Fibroblast of the aortic adventitia (primary cell): ENCODE measurements around the gene REC8. TPM values are rescaled to one million over a fixed set of nuclear protein-coding genes. Genes with fewer than 3 reads are reported as not detected.

Experiments used
- DNase-seq: peaks from one replicate; pipeline ENCODE4 v3.0.0-alpha.2; 2010; ENCODE audit warnings: low read depth
- H3K4me3 ChIP-seq: 2 replicates; pipeline ENCODE4 v1.5.1; 2011; ENCODE audit warnings: low read depth, mild to moderate bottlenecking, control low read depth, low read length, moderate library complexity
- total RNA-seq: library from RNA; depleted of rRNA; stranded (reverse); fragments of >200 nt; gene quantifications from 2 replicates; pipeline ENCODE4 v1.2.3, GENCODE V29; 2012; ENCODE audit warnings: low replicate concordance
- TF ChIP-seq, protein P1 (sequence below): IDR thresholded peaks from 2 replicates; pipeline ENCODE4 v1.5.1; 2011; ENCODE audit warnings: mild to moderate bottlenecking, low read length, control low read depth, inconsistent platforms; ENCODE audit not compliant: insufficient read depth

The REC8 gene
- total RNA-seq, 1 donor: 1.9 TPM

DNA sequence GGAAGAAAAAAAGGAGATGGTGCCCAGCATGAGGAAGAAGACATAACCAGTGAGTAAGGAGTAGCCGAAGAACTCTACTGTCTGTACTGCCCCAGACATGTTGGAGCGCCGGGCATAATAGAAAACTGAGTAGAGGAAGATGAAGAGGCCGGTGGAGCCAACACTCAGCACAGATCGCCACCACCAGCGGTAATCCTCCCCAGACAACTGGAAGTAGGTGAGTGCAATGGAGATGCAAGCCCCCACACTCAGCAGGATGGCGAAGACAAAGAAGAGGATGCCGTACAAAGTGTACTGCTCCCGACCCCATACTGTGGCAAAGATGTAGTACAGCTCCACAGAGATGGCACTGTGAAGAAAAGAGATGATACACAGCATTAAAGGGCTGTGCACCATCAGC lies 17.6 kb downstream of the REC8 start:
- no peak overlapping the region for H3K4me3 ChIP-seq
- TF ChIP-seq, protein P1, sequence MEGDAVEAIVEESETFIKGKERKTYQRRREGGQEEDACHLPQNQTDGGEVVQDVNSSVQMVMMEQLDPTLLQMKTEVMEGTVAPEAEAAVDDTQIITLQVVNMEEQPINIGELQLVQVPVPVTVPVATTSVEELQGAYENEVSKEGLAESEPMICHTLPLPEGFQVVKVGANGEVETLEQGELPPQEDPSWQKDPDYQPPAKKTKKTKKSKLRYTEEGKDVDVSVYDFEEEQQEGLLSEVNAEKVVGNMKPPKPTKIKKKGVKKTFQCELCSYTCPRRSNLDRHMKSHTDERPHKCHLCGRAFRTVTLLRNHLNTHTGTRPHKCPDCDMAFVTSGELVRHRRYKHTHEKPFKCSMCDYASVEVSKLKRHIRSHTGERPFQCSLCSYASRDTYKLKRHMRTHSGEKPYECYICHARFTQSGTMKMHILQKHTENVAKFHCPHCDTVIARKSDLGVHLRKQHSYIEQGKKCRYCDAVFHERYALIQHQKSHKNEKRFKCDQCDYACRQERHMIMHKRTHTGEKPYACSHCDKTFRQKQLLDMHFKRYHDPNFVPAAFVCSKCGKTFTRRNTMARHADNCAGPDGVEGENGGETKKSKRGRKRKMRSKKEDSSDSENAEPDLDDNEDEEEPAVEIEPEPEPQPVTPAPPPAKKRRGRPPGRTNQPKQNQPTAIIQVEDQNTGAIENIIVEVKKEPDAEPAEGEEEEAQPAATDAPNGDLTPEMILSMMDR: no peak
- DNase-seq: no peak

DNA sequence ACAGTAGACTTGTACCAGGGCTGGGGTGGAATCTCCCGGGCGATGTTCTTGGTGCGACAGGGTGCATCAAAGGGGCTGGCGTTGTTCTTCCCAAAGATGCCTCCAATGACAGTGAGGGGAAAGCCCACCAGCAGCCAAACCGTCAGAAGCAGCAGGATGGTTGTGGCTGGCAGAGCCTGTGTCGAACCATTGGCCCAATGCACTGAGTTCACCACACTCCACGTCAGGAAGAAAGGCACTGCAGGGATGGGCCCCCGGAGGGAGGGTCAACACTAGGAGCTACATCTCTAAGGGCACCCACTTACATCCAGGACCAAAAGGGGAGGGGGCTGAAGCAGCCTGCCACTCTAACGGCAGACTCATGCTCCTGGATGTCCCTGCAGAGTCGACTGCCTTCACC lies 18.5 kb downstream of the REC8 start:
- DNase-seq: no peak
- TF ChIP-seq, protein P1: no peak

DNA sequence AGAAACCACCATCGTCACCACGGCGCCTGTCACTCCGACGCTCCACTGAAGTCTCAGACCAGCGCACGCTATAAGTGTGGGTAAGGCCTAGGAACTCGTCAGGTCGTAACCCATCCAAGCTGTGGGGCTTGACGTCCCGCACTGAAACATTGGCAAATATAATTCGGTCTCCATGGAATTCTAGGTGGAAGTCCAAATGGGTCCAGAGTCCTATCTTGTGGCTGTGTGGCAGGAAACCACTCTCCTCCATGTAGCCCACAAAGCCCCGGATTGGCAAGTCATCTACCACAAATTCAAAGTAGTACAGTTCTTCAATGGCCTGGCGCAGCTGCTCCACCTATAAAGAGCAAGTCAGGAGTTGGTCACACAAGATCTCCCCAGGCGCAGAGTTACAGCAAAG lies 21.1 kb downstream of the REC8 start:
- TF ChIP-seq, protein P1: no peak
- no peak overlapping the region for H3K4me3 ChIP-seq
- DNase-seq: no peak

More for the DNA sequence above, 18.5 kb downstream of the REC8 start:
- no peak overlapping the region for H3K4me3 ChIP-seq

DNA sequence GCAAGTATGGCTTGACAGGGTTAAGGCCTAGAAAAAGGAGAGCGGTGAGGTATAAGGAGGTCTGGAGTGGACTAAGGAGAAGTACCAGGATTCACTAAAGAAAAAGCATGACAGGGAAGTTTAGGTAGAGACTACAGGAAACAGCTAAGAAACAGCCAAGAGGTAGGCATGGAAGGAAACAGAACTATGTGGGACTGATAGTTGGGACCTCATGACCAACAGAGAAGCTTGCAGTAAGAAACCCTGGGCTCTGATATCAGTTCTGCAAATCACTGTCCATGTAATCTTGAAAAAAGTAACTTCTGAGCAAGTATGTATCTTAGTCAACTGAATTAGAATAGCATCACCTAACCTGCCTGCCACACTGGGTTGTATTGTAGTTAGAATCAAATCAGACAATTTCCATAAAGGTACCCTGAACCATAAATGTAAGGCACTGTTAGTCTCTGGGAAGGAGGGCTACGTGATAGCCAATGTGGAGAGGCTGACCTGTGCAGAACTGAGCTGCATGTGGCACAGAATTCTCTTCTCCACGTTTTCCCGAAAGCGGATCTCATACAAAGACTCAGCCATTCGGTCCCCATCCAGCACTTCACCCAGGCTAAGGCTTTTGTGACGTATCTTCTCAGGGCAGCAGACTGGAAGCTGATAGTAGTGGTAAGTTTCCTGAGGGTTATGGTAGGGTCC lies 22.4 kb downstream of the REC8 start:
- TF ChIP-seq, protein P1: no peak
- H3K4me3 ChIP-seq: peak overlapping the region; percentile 91
- no peak for DNase-seq

DNA sequence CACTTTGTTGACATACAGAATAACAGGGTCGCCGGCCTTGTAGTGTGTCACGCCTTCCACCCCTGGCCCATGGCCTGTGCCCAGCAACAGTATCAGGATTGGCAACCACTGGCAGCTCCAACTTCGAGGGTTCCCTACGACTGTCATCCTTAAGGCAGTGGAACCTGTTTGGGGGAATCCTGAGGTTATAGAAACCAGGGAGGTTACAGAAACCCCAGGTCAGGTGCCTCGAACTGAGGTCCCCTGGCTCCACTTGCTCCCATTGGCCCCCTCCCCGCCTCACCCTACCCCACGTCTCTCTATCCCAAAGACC lies 22.9 kb downstream of the REC8 start:
- TF ChIP-seq, protein P1: no peak
- DNase-seq: no peak
- peak overlapping the region; percentile 91 for H3K4me3 ChIP-seq

DNA sequence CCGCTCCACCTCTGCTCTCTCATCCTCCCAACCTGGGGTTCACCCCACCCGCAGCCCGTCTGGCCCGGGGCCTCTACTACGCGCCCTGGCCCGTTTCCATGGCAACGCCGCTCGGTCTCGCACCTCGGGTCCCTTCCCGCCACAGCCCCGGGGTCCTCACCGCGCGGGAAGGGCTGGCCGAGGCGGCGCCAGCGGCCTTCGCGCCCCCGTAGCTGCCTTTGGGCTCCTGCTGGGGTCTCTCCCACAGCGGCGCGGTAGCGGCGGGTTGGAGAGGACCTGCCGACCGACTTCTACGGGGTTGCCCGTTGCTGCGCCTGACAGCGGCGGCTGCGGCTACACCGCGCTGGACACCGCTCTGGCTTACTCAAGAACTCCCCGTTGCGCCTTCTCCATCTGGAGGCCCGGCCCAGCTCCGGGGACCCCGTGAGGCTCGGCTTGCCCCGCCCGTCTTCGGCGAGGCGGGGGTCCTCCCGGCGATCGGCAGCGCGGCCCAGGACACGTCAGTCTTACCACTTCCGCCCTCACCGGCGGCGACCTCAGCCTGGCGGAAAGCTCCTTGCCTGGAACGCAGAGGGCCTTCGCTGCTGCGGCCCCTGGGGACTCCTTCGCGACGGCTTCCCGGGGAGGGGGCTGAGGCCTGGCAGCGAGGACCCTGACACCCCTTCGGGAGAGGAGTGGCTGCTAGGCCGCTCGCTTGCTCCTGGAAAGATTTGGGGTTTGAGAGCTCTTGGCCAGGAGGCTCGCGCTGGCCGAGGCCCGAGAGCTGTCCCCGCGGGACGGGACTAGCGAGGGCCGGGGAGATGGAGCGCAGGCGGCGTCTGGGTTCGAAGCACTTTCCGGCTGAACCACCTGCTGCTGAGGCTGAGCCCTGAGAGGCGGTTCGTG lies 23.5 kb downstream of the REC8 start, which contains the start of gene TM9SF1:
TSS of gene TM9SF1 (minus strand) at position 256 of the 885 bp plus-strand sequence. CDS start 422 bp downstream, outside the sequence.
- TF ChIP-seq, protein P1: no peak
- H3K4me3 ChIP-seq: peak within 1 kb of the TSS; percentile 91
- DNase-seq: peak; percentile 83
